ENCODE measurements around the gene SCGB3A2.
"Not testable (repeated sequence)": the region's sequence is repeated elsewhere in the genome, so short reads cannot be mapped to it uniquely, and the experiment has no call there.

- not testable (repeated sequence) for TF ChIP-seq CTCF (IDR thresholded peaks at IDR 0.05); TCF7L2 (IDR thresholded peaks at IDR 0.05; ENCODE audit: low read depth, low read length); POLR2AphosphoS5 (IDR thresholded peaks at IDR 0.05; ENCODE audit: low read depth, low read length)
Measured at GRCh38 chr5:147872744-147873435, 5.6 kb upstream of the SCGB3A2 start.
